PC-3 (cell line): ENCODE data around the gene RP9.

Experiments
- CTCF ChIP-seq: fragments of 300-600 bp; sonication (generic); conservative IDR thresholded peaks from 2 replicates; pipeline ENCODE4 v1.5.1; 2017; ENCODE audit warnings: antibody characterized with exemption, low read depth, mild to moderate bottlenecking, low read length
- EZH2 ChIP-seq: fragments of 300-600 bp; sonication (generic); IDR thresholded peaks from one replicate; pipeline ENCODE4 v1.6.1; 2017; ENCODE audit warnings: antibody characterized with exemption, mild to moderate bottlenecking, low read length; ENCODE audit not compliant: unreplicated experiment

GRCh38 chr7:33048257-33048656 is 60.9 kb downstream of the RP9 start:
- no peak for TF ChIP-seq CTCF
- no peak for TF ChIP-seq EZH2
